HG03196 (cell line): ENCODE measurements around the gene OR6B3.
"Not testable (repeated sequence)": the region's sequence is repeated elsewhere in the genome, so short reads cannot be mapped to it uniquely, and the experiment has no call there.

Experiments used
- ATAC-seq: cut with Tn5 transposase; IDR thresholded peaks from one replicate; pipeline ENCODE4 v1.9.1; 2021; ENCODE audit not compliant: unreplicated experiment

OR6B3 gene

GRCh38 chr2:240044096-240044495, 9.2 kb downstream of the OR6B3 start:
- ATAC-seq = not testable (repeated sequence)

GRCh38 chr2:240043279-240043989, 9.9 kb downstream of the OR6B3 start:
- no peak for ATAC-seq

GRCh38 chr2:240042740-240043139, 10.6 kb downstream of the OR6B3 start:
- no peak for ATAC-seq

- no peak for ATAC-seq
Measured at GRCh38 chr2:240041363-240041762, 12.0 kb downstream of the OR6B3 start.

GRCh38 chr2:240037358-240037757, 16.0 kb downstream of the OR6B3 start:
- no peak for ATAC-seq

GRCh38 chr2:240033330-240033678, 20.0 kb downstream of the OR6B3 start:
- no peak for ATAC-seq

- no peak for ATAC-seq
Measured at GRCh38 chr2:240032406-240033329, 20.7 kb downstream of the OR6B3 start.

GRCh38 chr2:240030379-240031094, 22.8 kb downstream of the OR6B3 start, which contains the start of gene OR6B2:
TSS of gene OR6B2 (minus strand) at chr2:240030429. CDS start at chr2:240030429, 0 bp downstream.
- ATAC-seq = no peak

GRCh38 chr2:240024766-240025165, 28.6 kb downstream of the OR6B3 start:
- ATAC-seq = peak; percentile 31

GRCh38 chr2:240023792-240024191, 29.5 kb downstream of the OR6B3 start:
- no peak for ATAC-seq

GRCh38 chr2:240021488-240022104, 31.7 kb downstream of the OR6B3 start:
- ATAC-seq = no peak

GRCh38 chr2:240018071-240018750, 35.1 kb downstream of the OR6B3 start:
- no peak for ATAC-seq

- ATAC-seq = no peak
Measured at GRCh38 chr2:240014327-240014726, 39.0 kb downstream of the OR6B3 start.

- ATAC-seq = no peak
Measured at GRCh38 chr2:240013343-240013742, 40.0 kb downstream of the OR6B3 start.

GRCh38 chr2:240002983-240003382, 50.3 kb downstream of the OR6B3 start:
- no peak for ATAC-seq

- no peak for ATAC-seq
Measured at GRCh38 chr2:240000671-240001070, 52.6 kb downstream of the OR6B3 start.

- no peak for ATAC-seq
Measured at GRCh38 chr2:239997686-239998409, 55.5 kb downstream of the OR6B3 start.
